K562 (cell line): ENCODE results near the gene AGO3. TPM values are rescaled to one million over a fixed set of nuclear protein-coding genes. Genes with fewer than 3 reads are reported as not detected.

Source experiments
- BRF1 ChIP-seq: IDR thresholded peaks from 3 replicates; pipeline ENCODE4 v1.6.1; 2011; ENCODE audit warnings: borderline replicate concordance, mild to moderate bottlenecking; ENCODE audit not compliant: insufficient read length; ENCODE audit errors: extremely low read depth
- CBX5 ChIP-seq: IDR thresholded peaks from 2 replicates; pipeline ENCODE4 v1.6.1; 2014; ENCODE audit warnings: low read depth, borderline replicate concordance
- CGGBP1 ChIP-seq: fragments of 250-450 bp; sonication (Bioruptor Pico); IDR thresholded peaks from 2 replicates; pipeline ENCODE4 v1.9.0; 2021; ENCODE audit warnings: mild to moderate bottlenecking
- CHD2 ChIP-seq: IDR thresholded peaks from 2 replicates; pipeline ENCODE4 v1.6.1; 2011; ENCODE audit warnings: low read depth, low read length
- E2F6 ChIP-seq, 2 experiments: IDR thresholded peaks; 2 replicates each; pipeline ENCODE4 v1.6.1; 2011; ENCODE audit warnings: borderline replicate concordance in 1 of 2, control low read depth in 1 of 2, low read depth in 1 of 2, low read length in 1 of 2, mild to moderate bottlenecking in 1 of 2, mixed read lengths in 1 of 2, moderate library complexity in 1 of 2; ENCODE audit not compliant: insufficient read depth in 1 of 2, insufficient read length in 1 of 2, poor library complexity in 1 of 2, severe bottlenecking in 1 of 2; ENCODE audit errors: extremely low read depth in 1 of 2
- ESRRB ChIP-seq: fragments of 250-450 bp; sonication (Bioruptor Pico); IDR thresholded peaks from 2 replicates; pipeline ENCODE4 v1.5.0; 2020; ENCODE audit warnings: mild to moderate bottlenecking, moderate library complexity, borderline replicate concordance
- HOMEZ ChIP-seq: fragments of 250-450 bp; sonication (Bioruptor Pico); IDR thresholded peaks from 2 replicates; pipeline ENCODE4 v1.4.0; 2020; ENCODE audit warnings: mild to moderate bottlenecking, moderate library complexity
- MTA1 ChIP-seq: fragments of 450-650 bp; IDR thresholded peaks from 2 replicates; pipeline ENCODE4 v1.6.1; 2017; ENCODE audit warnings: borderline replicate concordance
- MTA2 ChIP-seq: fragments of 450-650 bp; IDR thresholded peaks from 2 replicates; pipeline ENCODE4 v1.6.1; 2016; ENCODE audit warnings: low read depth
- MYC ChIP-seq, 2 experiments: fragments of 250-450 bp in 1 of 2; sonication (Bioruptor Pico) in 1 of 2; IDR thresholded peaks; 2 replicates each; pipeline versions ENCODE4 v1.5.1 to v1.6.1; 2012 to 2021; ENCODE audit warnings: low read depth in 2 of 2, borderline replicate concordance in 1 of 2, improper control_type of control experiment in 1 of 2, low read length in 1 of 2, mild to moderate bottlenecking in 1 of 2, moderate library complexity in 1 of 2
- PBX2 ChIP-seq, 2 experiments: IDR thresholded peaks in 1 of 2; conservative IDR thresholded peaks in 1 of 2; 2 replicates each; pipeline ENCODE4 v1.6.1; 2016; ENCODE audit warnings: low read depth in 2 of 2, mild to moderate bottlenecking in 1 of 2, missing compliant biosample characterization in 1 of 2, missing genetic modification characterization in 1 of 2, moderate library complexity in 1 of 2
- PTBP1 ChIP-seq: fragments of 200-400 bp; formaldehyde crosslinking; IDR thresholded peaks from 2 replicates; pipeline ENCODE4 v1.6.1; 2017; ENCODE audit warnings: low read depth, low read length
- SNIP1 ChIP-seq: fragments of 450-650 bp; IDR thresholded peaks from 2 replicates; pipeline ENCODE4 v1.7.1; 2017; ENCODE audit warnings: low read depth, mild to moderate bottlenecking
- SP1 ChIP-seq: sonication (generic); formaldehyde crosslinking; IDR thresholded peaks from 2 replicates; pipeline ENCODE4 v1.8.1; 2022; ENCODE audit warnings: mild to moderate bottlenecking, missing genetic modification reagents
- TFE3 ChIP-seq: fragments of 450-650 bp; formaldehyde crosslinking; IDR thresholded peaks from 2 replicates; pipeline ENCODE4 v1.4.0; 2020; ENCODE audit warnings: mild to moderate bottlenecking, mixed read lengths
- ZBTB8A ChIP-seq: fragments of 450-650 bp; IDR thresholded peaks from 2 replicates; pipeline ENCODE4 v1.6.1; 2018; ENCODE audit warnings: mild to moderate bottlenecking, moderate library complexity; ENCODE audit not compliant: partially characterized antibody
- ZNF444 ChIP-seq: fragments of 250-450 bp; sonication (Bioruptor Pico); IDR thresholded peaks from 2 replicates; pipeline ENCODE4 v1.4.0; 2020; ENCODE audit warnings: mild to moderate bottlenecking, moderate library complexity
- ZNF75A ChIP-seq: fragments of 450-650 bp; formaldehyde crosslinking; IDR thresholded peaks from 2 replicates; pipeline ENCODE4 v1.4.0; 2020; ENCODE audit warnings: mild to moderate bottlenecking
- ZNF76 ChIP-seq: fragments of 250-450 bp; sonication (Bioruptor Pico); IDR thresholded peaks from 2 replicates; pipeline ENCODE4 v1.4.0; 2020; ENCODE audit warnings: mild to moderate bottlenecking, moderate library complexity, borderline replicate concordance
- polyA plus RNA-seq, 8 experiments: library from polyadenylated mRNA; depleted of rRNA in 4 of 8; stranded (reverse) in 5 of 8; unstranded in 3 of 8; fragments of >200 nt; fragmentation: Nextera tagmentation in 2 of 8; fragmentation: Illumina TruSeq in 1 of 8; extraction: Ambion mirVana in 2 of 8; extraction: Trizol in 1 of 8; gene quantifications; 2 replicates each; pipeline versions ENCODE4 v1.2.1 to v1.2.3, GENCODE V29; 2011 to 2014; ENCODE audit warnings: inconsistent platforms in 1 of 8, missing spikeins in 1 of 8
- total RNA-seq, 7 experiments: library from RNA; depleted of rRNA in 6 of 7; stranded (reverse); fragments of >200 nt in 6 of 7; fragmentation: Illumina TruSeq in 2 of 7; extraction: Trizol in 2 of 7; gene quantifications; 2 replicates each; pipeline versions ENCODE4 v1.2.1 to v1.2.3, GENCODE V29; 2011 to 2021; ENCODE audit warnings: low replicate concordance in 1 of 7

AGO3 gene
- total and polyA plus RNA-seq, 9 of the 15 experiments (the other 6 are each of a cell fraction or from before 2014, with no cell fraction given) = 4.5 to 41.5 (median 22.7) TPM

GRCh38 chr1:36088577-36089392 lies 157.9 kb downstream of the AGO3 start, which contains the start of gene ADPRS (continued):
- TF ChIP-seq TFE3 (CRISPR knock-in tag) (no peak), CBX5 (peak; percentile 41; the same call in 1 of the 2 replicates), ZBTB8A (no peak), PBX2 (CRISPR knock-in tag; IDR thresholded peaks at IDR 0.05; ENCODE audit: low read depth) (0 out of 2 replicates have a peak, but pooled peaks have one; percentile 15), PBX2 (tag; conservative IDR thresholded peaks at IDR 0.05; ENCODE audit: low read depth) (no peak), SNIP1 (peak; percentile 96), ZNF76 (CRISPR knock-in tag) (peak; percentile 85; the same call in 1 of the 2 replicates), E2F6 (IDR thresholded peaks at IDR 0.05; ENCODE audit: borderline replicate concordance in 1 of 2, extremely low read depth in 1 of 2, insufficient read depth in 1 of 2, insufficient read length in 1 of 2, low read depth in 1 of 2, low read length in 1 of 2, poor library complexity in 1 of 2, severe bottlenecking in 1 of 2) (peak; percentile 87 to 90), ESRRB (CRISPR knock-in tag) (no peak), SP1 (CRISPR knock-in tag) (peak; percentile 98), CHD2 (peak; percentile 28), MYC (IDR thresholded peaks at IDR 0.05; ENCODE audit: low read depth, low read length) (peak; percentile 95), MYC (CRISPR knock-in tag; IDR thresholded peaks at IDR 0.05; ENCODE audit: borderline replicate concordance, low read depth) (no peak), MTA2 (no peak), CGGBP1 (CRISPR knock-in tag) (no peak), ZNF444 (CRISPR knock-in tag) (no peak), PTBP1 (0 out of 2 replicates have a peak, but pooled peaks have one; percentile 51), BRF1 (no peak), MTA1 (peak; percentile 94), ZNF75A (CRISPR knock-in tag) (no peak), HOMEZ (CRISPR knock-in tag) (no peak)
